ENCODE data around the gene PADI2.

DNA sequence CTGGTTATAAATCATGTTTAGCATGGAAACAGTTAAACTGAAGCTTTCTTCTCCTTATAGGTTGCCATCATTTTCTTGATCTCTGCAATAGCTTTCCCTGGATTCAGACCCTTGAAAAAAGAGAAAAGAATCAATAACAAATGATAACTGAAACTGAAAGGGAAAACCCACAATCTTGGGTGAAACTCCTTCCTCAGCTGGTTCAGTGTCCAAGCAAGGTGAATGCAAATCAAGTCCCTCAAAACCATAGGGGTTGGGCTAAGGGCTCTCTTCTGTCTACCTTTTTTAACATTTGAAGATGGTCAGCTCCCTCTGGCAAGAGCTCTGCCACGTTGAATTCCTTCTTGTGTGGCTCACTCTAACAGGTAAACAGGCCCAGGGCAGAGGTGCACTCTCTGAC is 100.4 kb downstream of the PADI2 start:
- TF ChIP-seq, protein P1, sequence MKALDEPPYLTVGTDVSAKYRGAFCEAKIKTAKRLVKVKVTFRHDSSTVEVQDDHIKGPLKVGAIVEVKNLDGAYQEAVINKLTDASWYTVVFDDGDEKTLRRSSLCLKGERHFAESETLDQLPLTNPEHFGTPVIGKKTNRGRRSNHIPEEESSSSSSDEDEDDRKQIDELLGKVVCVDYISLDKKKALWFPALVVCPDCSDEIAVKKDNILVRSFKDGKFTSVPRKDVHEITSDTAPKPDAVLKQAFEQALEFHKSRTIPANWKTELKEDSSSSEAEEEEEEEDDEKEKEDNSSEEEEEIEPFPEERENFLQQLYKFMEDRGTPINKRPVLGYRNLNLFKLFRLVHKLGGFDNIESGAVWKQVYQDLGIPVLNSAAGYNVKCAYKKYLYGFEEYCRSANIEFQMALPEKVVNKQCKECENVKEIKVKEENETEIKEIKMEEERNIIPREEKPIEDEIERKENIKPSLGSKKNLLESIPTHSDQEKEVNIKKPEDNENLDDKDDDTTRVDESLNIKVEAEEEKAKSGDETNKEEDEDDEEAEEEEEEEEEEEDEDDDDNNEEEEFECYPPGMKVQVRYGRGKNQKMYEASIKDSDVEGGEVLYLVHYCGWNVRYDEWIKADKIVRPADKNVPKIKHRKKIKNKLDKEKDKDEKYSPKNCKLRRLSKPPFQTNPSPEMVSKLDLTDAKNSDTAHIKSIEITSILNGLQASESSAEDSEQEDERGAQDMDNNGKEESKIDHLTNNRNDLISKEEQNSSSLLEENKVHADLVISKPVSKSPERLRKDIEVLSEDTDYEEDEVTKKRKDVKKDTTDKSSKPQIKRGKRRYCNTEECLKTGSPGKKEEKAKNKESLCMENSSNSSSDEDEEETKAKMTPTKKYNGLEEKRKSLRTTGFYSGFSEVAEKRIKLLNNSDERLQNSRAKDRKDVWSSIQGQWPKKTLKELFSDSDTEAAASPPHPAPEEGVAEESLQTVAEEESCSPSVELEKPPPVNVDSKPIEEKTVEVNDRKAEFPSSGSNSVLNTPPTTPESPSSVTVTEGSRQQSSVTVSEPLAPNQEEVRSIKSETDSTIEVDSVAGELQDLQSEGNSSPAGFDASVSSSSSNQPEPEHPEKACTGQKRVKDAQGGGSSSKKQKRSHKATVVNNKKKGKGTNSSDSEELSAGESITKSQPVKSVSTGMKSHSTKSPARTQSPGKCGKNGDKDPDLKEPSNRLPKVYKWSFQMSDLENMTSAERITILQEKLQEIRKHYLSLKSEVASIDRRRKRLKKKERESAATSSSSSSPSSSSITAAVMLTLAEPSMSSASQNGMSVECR (CRISPR knock-in tag; IDR thresholded peaks at IDR 0.05) = no peak
- TF ChIP-seq, protein P2, sequence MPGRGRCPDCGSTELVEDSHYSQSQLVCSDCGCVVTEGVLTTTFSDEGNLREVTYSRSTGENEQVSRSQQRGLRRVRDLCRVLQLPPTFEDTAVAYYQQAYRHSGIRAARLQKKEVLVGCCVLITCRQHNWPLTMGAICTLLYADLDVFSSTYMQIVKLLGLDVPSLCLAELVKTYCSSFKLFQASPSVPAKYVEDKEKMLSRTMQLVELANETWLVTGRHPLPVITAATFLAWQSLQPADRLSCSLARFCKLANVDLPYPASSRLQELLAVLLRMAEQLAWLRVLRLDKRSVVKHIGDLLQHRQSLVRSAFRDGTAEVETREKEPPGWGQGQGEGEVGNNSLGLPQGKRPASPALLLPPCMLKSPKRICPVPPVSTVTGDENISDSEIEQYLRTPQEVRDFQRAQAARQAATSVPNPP (IDR thresholded peaks at IDR 0.05; ENCODE audit: borderline replicate concordance, insufficient read depth, insufficient read length) = no peak
- no peak for TF ChIP-seq HNRNPUL1 (IDR thresholded peaks at IDR 0.05; ENCODE audit: low read length)
- no peak for TF ChIP-seq SIRT6 (IDR thresholded peaks at IDR 0.05; ENCODE audit: low read depth, low read length)
- no peak for TF ChIP-seq SIN3A (IDR thresholded peaks at IDR 0.05; ENCODE audit: borderline replicate concordance in 2 of 2, control insufficient read depth in 1 of 2, low read depth in 2 of 2, low read length in 2 of 2)
- TF ChIP-seq, protein P3, sequence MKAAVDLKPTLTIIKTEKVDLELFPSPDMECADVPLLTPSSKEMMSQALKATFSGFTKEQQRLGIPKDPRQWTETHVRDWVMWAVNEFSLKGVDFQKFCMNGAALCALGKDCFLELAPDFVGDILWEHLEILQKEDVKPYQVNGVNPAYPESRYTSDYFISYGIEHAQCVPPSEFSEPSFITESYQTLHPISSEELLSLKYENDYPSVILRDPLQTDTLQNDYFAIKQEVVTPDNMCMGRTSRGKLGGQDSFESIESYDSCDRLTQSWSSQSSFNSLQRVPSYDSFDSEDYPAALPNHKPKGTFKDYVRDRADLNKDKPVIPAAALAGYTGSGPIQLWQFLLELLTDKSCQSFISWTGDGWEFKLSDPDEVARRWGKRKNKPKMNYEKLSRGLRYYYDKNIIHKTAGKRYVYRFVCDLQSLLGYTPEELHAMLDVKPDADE (conservative IDR thresholded peaks at IDR 0.05; ENCODE audit: control insufficient read depth, low read depth, low read length) = no peak
- no peak for TF ChIP-seq TEAD1 (CRISPR knock-in tag; IDR thresholded peaks at IDR 0.05)
- TF ChIP-seq, protein P4, sequence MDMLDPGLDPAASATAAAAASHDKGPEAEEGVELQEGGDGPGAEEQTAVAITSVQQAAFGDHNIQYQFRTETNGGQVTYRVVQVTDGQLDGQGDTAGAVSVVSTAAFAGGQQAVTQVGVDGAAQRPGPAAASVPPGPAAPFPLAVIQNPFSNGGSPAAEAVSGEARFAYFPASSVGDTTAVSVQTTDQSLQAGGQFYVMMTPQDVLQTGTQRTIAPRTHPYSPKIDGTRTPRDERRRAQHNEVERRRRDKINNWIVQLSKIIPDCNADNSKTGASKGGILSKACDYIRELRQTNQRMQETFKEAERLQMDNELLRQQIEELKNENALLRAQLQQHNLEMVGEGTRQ (CRISPR knock-in tag; IDR thresholded peaks at IDR 0.05) = no peak
- no peak for TF ChIP-seq POU5F1 (IDR thresholded peaks at IDR 0.05; ENCODE audit: borderline replicate concordance, low read depth, low read length, partially characterized antibody)
- TF ChIP-seq CTCF (IDR thresholded peaks at IDR 0.05 in 2 of 3, conservative IDR thresholded peaks at IDR 0.05 in 1 of 3; ENCODE audit: insufficient read depth in 2 of 3, low read depth in 1 of 3, low read length in 3 of 3) = no peak
- no peak for TF ChIP-seq FOSL1 (tag; conservative IDR thresholded peaks at IDR 0.05)
- no peak for TF ChIP-seq EZH2 (IDR thresholded peaks at IDR 0.05; ENCODE audit: borderline replicate concordance, low read depth, low read length)
- no peak for TF ChIP-seq ZNF436 (CRISPR knock-in tag; IDR thresholded peaks at IDR 0.05)
